Stimulated activated CD8-positive, alpha-beta memory T cell treated with anti-CD3 and anti-CD28 coated beads, Interleukin-12 subunit alpha, Interleukin-12 subunit beta, amount 100 ng/mL, for 1 hour (primary cell): ENCODE results near the gene LRRC18.

ENCODE experiments used
- DNase-seq: peaks from one replicate; pipeline ENCODE4 v3.0.0-alpha.2; 2020; ENCODE audit warnings: low read depth

LRRC18 gene

GRCh38 chr10:48907730-48908129 lies 31.9 kb downstream of the LRRC18 start:
- DNase-seq = no peak

GRCh38 chr10:48906841-48907240 lies 32.8 kb downstream of the LRRC18 start:
- DNase-seq = no peak

- DNase-seq = no peak
These were observed 34.3 kb downstream of the LRRC18 start for GRCh38 chr10:48905311-48905710.

- DNase-seq = no peak
These were observed 34.8 kb downstream of the LRRC18 start for GRCh38 chr10:48904861-48905260.

- DNase-seq = no peak
These were observed 36.5 kb downstream of the LRRC18 start for GRCh38 chr10:48903151-48903550.

- no peak for DNase-seq
These were observed 37.5 kb downstream of the LRRC18 start for GRCh38 chr10:48902096-48902495.

GRCh38 chr10:48901319-48901718 lies 38.3 kb downstream of the LRRC18 start:
- DNase-seq = no peak

GRCh38 chr10:48900371-48900801 lies 39.3 kb downstream of the LRRC18 start:
- DNase-seq = no peak

GRCh38 chr10:48899781-48900180 lies 39.9 kb downstream of the LRRC18 start:
- no peak for DNase-seq

GRCh38 chr10:48898426-48898825 lies 41.2 kb downstream of the LRRC18 start:
- DNase-seq = no peak

- DNase-seq = no peak
These were observed 42.2 kb downstream of the LRRC18 start for GRCh38 chr10:48897441-48897790.

GRCh38 chr10:48896756-48897440 lies 42.7 kb downstream of the LRRC18 start:
- DNase-seq = no peak

GRCh38 chr10:48895803-48896195 lies 43.8 kb downstream of the LRRC18 start:
- no peak for DNase-seq

- DNase-seq = no peak
These were observed 44.5 kb downstream of the LRRC18 start for GRCh38 chr10:48894911-48895802.

GRCh38 chr10:48890888-48891850 lies 48.5 kb downstream of the LRRC18 start:
- DNase-seq = no peak

GRCh38 chr10:48887982-48888381 lies 51.7 kb downstream of the LRRC18 start:
- DNase-seq = no peak

- DNase-seq = no peak
These were observed 54.3 kb downstream of the LRRC18 start for GRCh38 chr10:48885376-48885775.

GRCh38 chr10:48884179-48885045 lies 55.2 kb downstream of the LRRC18 start:
- DNase-seq = no peak

GRCh38 chr10:48883701-48884100 lies 55.9 kb downstream of the LRRC18 start:
- DNase-seq = no peak

- DNase-seq = no peak
These were observed 56.8 kb downstream of the LRRC18 start for GRCh38 chr10:48882881-48883280.

GRCh38 chr10:48881937-48882336 lies 57.7 kb downstream of the LRRC18 start:
- DNase-seq = no peak
